ENCODE measurements around the gene PDCD6IP. TPM values are rescaled to one million over a fixed set of nuclear protein-coding genes. Genes with fewer than 3 reads are reported as not detected.

Gene PDCD6IP
- polyA plus RNA-seq, 12 donors: 85.4 to 204 (median 112) TPM; not detected in 1

GRCh38 chr3:33887478-33887877 is 89.0 kb downstream of the PDCD6IP start:
- no peak for DNase-seq

GRCh38 chr3:33889394-33890039 is 91.1 kb downstream of the PDCD6IP start:
- DNase-seq: no peak

- DNase-seq: no peak
These were observed 94.2 kb downstream of the PDCD6IP start for GRCh38 chr3:33892655-33893054.

- DNase-seq: no peak
These were observed 97.2 kb downstream of the PDCD6IP start for GRCh38 chr3:33895658-33896057.

GRCh38 chr3:33897306-33897705 is 98.9 kb downstream of the PDCD6IP start:
- no peak for DNase-seq

GRCh38 chr3:33898901-33899300 is 100.5 kb downstream of the PDCD6IP start:
- no peak for DNase-seq

- no peak for DNase-seq
These were observed 102.0 kb downstream of the PDCD6IP start for GRCh38 chr3:33900440-33900808.

- DNase-seq: no peak
These were observed 102.5 kb downstream of the PDCD6IP start for GRCh38 chr3:33900809-33901505.

GRCh38 chr3:33901862-33902563 is 103.6 kb downstream of the PDCD6IP start:
- no peak for DNase-seq

GRCh38 chr3:33904730-33905129 is 106.3 kb downstream of the PDCD6IP start:
- no peak for DNase-seq

GRCh38 chr3:33908250-33908851 is 109.9 kb downstream of the PDCD6IP start:
- DNase-seq: no peak

GRCh38 chr3:33909547-33909946 is 111.1 kb downstream of the PDCD6IP start:
- DNase-seq: no peak

GRCh38 chr3:33910031-33910430 is 111.6 kb downstream of the PDCD6IP start:
- no peak for DNase-seq

GRCh38 chr3:33911525-33912322 is 113.3 kb downstream of the PDCD6IP start:
- DNase-seq: no peak

GRCh38 chr3:33914212-33914611 is 115.8 kb downstream of the PDCD6IP start:
- DNase-seq: no peak

GRCh38 chr3:33914731-33915379 is 116.4 kb downstream of the PDCD6IP start:
- no peak for DNase-seq

- DNase-seq: no peak
These were observed 117.5 kb downstream of the PDCD6IP start for GRCh38 chr3:33915796-33916546.

- no peak for DNase-seq
These were observed 119.8 kb downstream of the PDCD6IP start for GRCh38 chr3:33918126-33918756.

All from muscle of arm (tissue), 12 donors.